Measurements from ENCODE around the gene CLCNKA.
"Not testable (repeated sequence)": the region's sequence is repeated elsewhere in the genome, so short reads cannot be mapped to it uniquely, and the experiment has no call there.

DNA sequence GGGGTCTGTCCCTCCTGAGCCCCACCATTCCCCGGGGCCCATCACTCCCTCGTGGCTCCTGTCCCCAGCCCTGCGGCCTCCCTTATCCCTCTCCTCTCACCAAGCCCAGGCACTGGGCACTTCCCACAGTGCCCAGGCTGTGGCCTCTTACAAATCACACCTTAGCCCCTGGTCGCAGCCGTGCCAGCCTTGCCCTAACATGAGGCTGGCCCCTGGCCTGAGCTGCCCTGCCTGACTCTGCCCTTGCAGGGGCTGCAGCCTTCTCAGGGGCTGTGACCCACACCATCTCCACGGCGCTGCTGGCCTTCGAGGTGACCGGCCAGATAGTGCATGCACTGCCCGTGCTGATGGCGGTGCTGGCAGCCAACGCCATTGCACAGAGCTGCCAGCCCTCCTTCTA lies 30.1 kb downstream of the CLCNKA start:
- TF ChIP-seq, protein P1, sequence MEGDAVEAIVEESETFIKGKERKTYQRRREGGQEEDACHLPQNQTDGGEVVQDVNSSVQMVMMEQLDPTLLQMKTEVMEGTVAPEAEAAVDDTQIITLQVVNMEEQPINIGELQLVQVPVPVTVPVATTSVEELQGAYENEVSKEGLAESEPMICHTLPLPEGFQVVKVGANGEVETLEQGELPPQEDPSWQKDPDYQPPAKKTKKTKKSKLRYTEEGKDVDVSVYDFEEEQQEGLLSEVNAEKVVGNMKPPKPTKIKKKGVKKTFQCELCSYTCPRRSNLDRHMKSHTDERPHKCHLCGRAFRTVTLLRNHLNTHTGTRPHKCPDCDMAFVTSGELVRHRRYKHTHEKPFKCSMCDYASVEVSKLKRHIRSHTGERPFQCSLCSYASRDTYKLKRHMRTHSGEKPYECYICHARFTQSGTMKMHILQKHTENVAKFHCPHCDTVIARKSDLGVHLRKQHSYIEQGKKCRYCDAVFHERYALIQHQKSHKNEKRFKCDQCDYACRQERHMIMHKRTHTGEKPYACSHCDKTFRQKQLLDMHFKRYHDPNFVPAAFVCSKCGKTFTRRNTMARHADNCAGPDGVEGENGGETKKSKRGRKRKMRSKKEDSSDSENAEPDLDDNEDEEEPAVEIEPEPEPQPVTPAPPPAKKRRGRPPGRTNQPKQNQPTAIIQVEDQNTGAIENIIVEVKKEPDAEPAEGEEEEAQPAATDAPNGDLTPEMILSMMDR (IDR thresholded peaks at IDR 0.05) = not testable (repeated sequence)
- TF ChIP-seq POLR2A (IDR thresholded peaks at IDR 0.05) = not testable (repeated sequence)

Measured in body of pancreas (tissue), 4 donors.